HepG2 (cell line): ENCODE results near the gene SH2D3A. TPM values are rescaled to one million over a fixed set of nuclear protein-coding genes. Genes with fewer than 3 reads are reported as not detected.

Experiments
- CBX5 ChIP-seq: sonication (generic); formaldehyde crosslinking; IDR thresholded peaks from 2 replicates; pipeline ENCODE4 v1.4.0; 2020; ENCODE audit warnings: missing genetic modification reagents, borderline replicate concordance
- DDIT3 ChIP-seq: sonication (generic); formaldehyde crosslinking; IDR thresholded peaks from 2 replicates; pipeline ENCODE4 v1.4.0; 2020; ENCODE audit warnings: mild to moderate bottlenecking, missing genetic modification reagents
- JUNB ChIP-seq: sonication (generic); formaldehyde crosslinking; IDR thresholded peaks from 2 replicates; pipeline ENCODE4 v1.8.0; 2022; ENCODE audit warnings: missing genetic modification reagents, mild to moderate bottlenecking, borderline replicate concordance
- KDM2A ChIP-seq: sonication (generic); formaldehyde crosslinking; IDR thresholded peaks from 2 replicates; pipeline ENCODE4 v1.4.0; 2020; ENCODE audit warnings: low read depth, missing genetic modification reagents, borderline replicate concordance
- MED1 ChIP-seq: sonication (generic); formaldehyde crosslinking; IDR thresholded peaks from 2 replicates; pipeline ENCODE4 v1.4.0; 2020; ENCODE audit warnings: missing genetic modification reagents
- MTF2 ChIP-seq: sonication (generic); formaldehyde crosslinking; IDR thresholded peaks from 2 replicates; pipeline ENCODE4 v1.5.0; 2020; ENCODE audit warnings: missing genetic modification reagents, borderline replicate concordance
- MYNN ChIP-seq: sonication (generic); formaldehyde crosslinking; IDR thresholded peaks from 2 replicates; pipeline ENCODE4 v1.4.0; 2020; ENCODE audit warnings: mild to moderate bottlenecking, low read depth, missing genetic modification reagents
- NFATC3 ChIP-seq: sonication (generic); formaldehyde crosslinking; IDR thresholded peaks from 2 replicates; pipeline ENCODE4 v1.5.1; 2020; ENCODE audit warnings: mild to moderate bottlenecking, missing genetic modification reagents
- NR2C2 ChIP-seq: sonication (generic); formaldehyde crosslinking; IDR thresholded peaks from 2 replicates; pipeline ENCODE4 v1.4.0; 2020; ENCODE audit warnings: missing genetic modification reagents, mild to moderate bottlenecking, moderate library complexity, borderline replicate concordance
- RBFOX2 ChIP-seq: fragments of 200-400 bp; formaldehyde crosslinking; IDR thresholded peaks from 2 replicates; pipeline ENCODE4 v1.6.1; 2017; ENCODE audit warnings: low read depth, mild to moderate bottlenecking, low read length
- REL ChIP-seq: sonication (generic); formaldehyde crosslinking; conservative IDR thresholded peaks from 2 replicates; pipeline ENCODE4 v1.8.0; 2022; ENCODE audit warnings: mild to moderate bottlenecking, missing genetic modification reagents, moderate library complexity
- RXRB ChIP-seq: IDR thresholded peaks from 2 replicates; pipeline ENCODE4 v1.6.1; 2016; ENCODE audit warnings: borderline replicate concordance, missing genetic modification reagents, missing compliant biosample characterization
- THRA ChIP-seq: sonication (generic); formaldehyde crosslinking; IDR thresholded peaks from 2 replicates; pipeline ENCODE4 v1.4.0; 2020; ENCODE audit warnings: missing genetic modification reagents, borderline replicate concordance
- ZFP62 ChIP-seq: sonication (generic); formaldehyde crosslinking; IDR thresholded peaks from 2 replicates; pipeline ENCODE4 v1.4.0; 2020; ENCODE audit warnings: missing genetic modification reagents
- ZMAT3 ChIP-seq: sonication (generic); formaldehyde crosslinking; conservative IDR thresholded peaks from 2 replicates; pipeline ENCODE4 v1.7.0; 2021; ENCODE audit warnings: missing genetic modification reagents
- ZNF33B ChIP-seq: sonication (generic); formaldehyde crosslinking; IDR thresholded peaks from 2 replicates; pipeline ENCODE4 v1.5.1; 2020; ENCODE audit warnings: mild to moderate bottlenecking, missing genetic modification reagents
- ZNF451 ChIP-seq: sonication (generic); formaldehyde crosslinking; IDR thresholded peaks from 2 replicates; pipeline ENCODE4 v1.5.0; 2020; ENCODE audit warnings: mild to moderate bottlenecking, missing genetic modification reagents
- ZNF749 ChIP-seq: sonication (generic); formaldehyde crosslinking; IDR thresholded peaks from 2 replicates; pipeline ENCODE4 v1.8.0; 2022; ENCODE audit warnings: mild to moderate bottlenecking, missing genetic modification reagents, moderate library complexity, borderline replicate concordance
- ZNF75D ChIP-seq: sonication (generic); formaldehyde crosslinking; IDR thresholded peaks from 2 replicates; pipeline ENCODE4 v1.8.1; 2023; ENCODE audit warnings: missing genetic modification reagents, mild to moderate bottlenecking, borderline replicate concordance
- ZNF773 ChIP-seq: sonication (generic); formaldehyde crosslinking; IDR thresholded peaks from 2 replicates; pipeline ENCODE4 v1.4.0; 2020; ENCODE audit warnings: missing genetic modification reagents, borderline replicate concordance
- ZNF775 ChIP-seq: sonication (generic); formaldehyde crosslinking; IDR thresholded peaks from 2 replicates; pipeline ENCODE4 v1.4.0; 2020; ENCODE audit warnings: missing genetic modification reagents, mild to moderate bottlenecking, moderate library complexity, borderline replicate concordance
- ZNF891 ChIP-seq: sonication (generic); formaldehyde crosslinking; IDR thresholded peaks from 2 replicates; pipeline ENCODE4 v1.5.0; 2020; ENCODE audit warnings: mild to moderate bottlenecking, missing genetic modification reagents
- polyA plus RNA-seq, 8 experiments: library from polyadenylated mRNA; depleted of rRNA in 3 of 8; stranded (reverse) in 7 of 8; unstranded in 1 of 8; fragments of >200 nt; fragmentation: Illumina TruSeq in 4 of 8; extraction: Trizol in 4 of 8; gene quantifications; 2 replicates each; pipeline versions ENCODE4 v1.2.1 to v1.2.3, GENCODE V29; 2011 to 2016; ENCODE audit warnings: low read depth in 4 of 8, missing spikeins in 1 of 8, mixed read lengths in 1 of 8; ENCODE audit not compliant: insufficient read depth in 1 of 8
- total RNA-seq, 5 experiments: library from RNA; depleted of rRNA; stranded (reverse); fragments of >200 nt; fragmentation: Illumina TruSeq; extraction: Trizol; gene quantifications; 2 replicates each; pipeline ENCODE4 v1.2.3, GENCODE V29; 2016; ENCODE audit warnings: low read depth in 1 of 5
- TF ChIP-seq, protein P1 (sequence below): sonication (generic); formaldehyde crosslinking; IDR thresholded peaks from 2 replicates; pipeline ENCODE4 v1.4.0; 2020; ENCODE audit warnings: mild to moderate bottlenecking, missing genetic modification reagents

The SH2D3A gene
- total and polyA plus RNA-seq, 2 of the 13 experiments (the other 11 are each of a cell fraction or from before 2014, with no cell fraction given) = 1.0 to 2.2 TPM

GRCh38 chr19:6730153-6730804, 37.0 kb downstream of the SH2D3A start (continued):
- TF ChIP-seq, protein P1, sequence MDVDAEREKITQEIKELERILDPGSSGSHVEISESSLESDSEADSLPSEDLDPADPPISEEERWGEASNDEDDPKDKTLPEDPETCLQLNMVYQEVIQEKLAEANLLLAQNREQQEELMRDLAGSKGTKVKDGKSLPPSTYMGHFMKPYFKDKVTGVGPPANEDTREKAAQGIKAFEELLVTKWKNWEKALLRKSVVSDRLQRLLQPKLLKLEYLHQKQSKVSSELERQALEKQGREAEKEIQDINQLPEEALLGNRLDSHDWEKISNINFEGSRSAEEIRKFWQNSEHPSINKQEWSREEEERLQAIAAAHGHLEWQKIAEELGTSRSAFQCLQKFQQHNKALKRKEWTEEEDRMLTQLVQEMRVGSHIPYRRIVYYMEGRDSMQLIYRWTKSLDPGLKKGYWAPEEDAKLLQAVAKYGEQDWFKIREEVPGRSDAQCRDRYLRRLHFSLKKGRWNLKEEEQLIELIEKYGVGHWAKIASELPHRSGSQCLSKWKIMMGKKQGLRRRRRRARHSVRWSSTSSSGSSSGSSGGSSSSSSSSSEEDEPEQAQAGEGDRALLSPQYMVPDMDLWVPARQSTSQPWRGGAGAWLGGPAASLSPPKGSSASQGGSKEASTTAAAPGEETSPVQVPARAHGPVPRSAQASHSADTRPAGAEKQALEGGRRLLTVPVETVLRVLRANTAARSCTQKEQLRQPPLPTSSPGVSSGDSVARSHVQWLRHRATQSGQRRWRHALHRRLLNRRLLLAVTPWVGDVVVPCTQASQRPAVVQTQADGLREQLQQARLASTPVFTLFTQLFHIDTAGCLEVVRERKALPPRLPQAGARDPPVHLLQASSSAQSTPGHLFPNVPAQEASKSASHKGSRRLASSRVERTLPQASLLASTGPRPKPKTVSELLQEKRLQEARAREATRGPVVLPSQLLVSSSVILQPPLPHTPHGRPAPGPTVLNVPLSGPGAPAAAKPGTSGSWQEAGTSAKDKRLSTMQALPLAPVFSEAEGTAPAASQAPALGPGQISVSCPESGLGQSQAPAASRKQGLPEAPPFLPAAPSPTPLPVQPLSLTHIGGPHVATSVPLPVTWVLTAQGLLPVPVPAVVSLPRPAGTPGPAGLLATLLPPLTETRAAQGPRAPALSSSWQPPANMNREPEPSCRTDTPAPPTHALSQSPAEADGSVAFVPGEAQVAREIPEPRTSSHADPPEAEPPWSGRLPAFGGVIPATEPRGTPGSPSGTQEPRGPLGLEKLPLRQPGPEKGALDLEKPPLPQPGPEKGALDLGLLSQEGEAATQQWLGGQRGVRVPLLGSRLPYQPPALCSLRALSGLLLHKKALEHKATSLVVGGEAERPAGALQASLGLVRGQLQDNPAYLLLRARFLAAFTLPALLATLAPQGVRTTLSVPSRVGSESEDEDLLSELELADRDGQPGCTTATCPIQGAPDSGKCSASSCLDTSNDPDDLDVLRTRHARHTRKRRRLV (CRISPR knock-in tag) = no peak
- TF ChIP-seq NR2C2 (peak; percentile 67), KDM2A (CRISPR knock-in tag) (peak; percentile 44; the same call in 1 of the 2 replicates), MYNN (peak; percentile 82; the same call in 1 of the 2 replicates), ZNF75D (CRISPR knock-in tag) (no peak), ZFP62 (CRISPR knock-in tag) (no peak), ZNF773 (CRISPR knock-in tag) (no peak), CBX5 (CRISPR knock-in tag) (0 out of 2 replicates have a peak, but pooled peaks have one; percentile 35), ZNF775 (CRISPR knock-in tag) (no peak), ZNF891 (CRISPR knock-in tag) (no peak), RXRB (peak; percentile 80), JUNB (CRISPR knock-in tag) (no peak), ZMAT3 (CRISPR knock-in tag) (no peak), NFATC3 (no peak), ZNF749 (CRISPR knock-in tag) (no peak), RBFOX2 (peak; percentile 39), MED1 (CRISPR knock-in tag) (peak; percentile 90), REL (no peak), ZNF451 (CRISPR knock-in tag) (no peak), THRA (CRISPR knock-in tag) (peak; percentile 89), DDIT3 (CRISPR knock-in tag) (no peak), MTF2 (CRISPR knock-in tag) (no peak), ZNF33B (no peak)
